Kidney epithelial cell (primary cell): Measurements from ENCODE around the gene MCU. TPM values are rescaled to one million over a fixed set of nuclear protein-coding genes. Genes with fewer than 3 reads are reported as not detected.
A peak's percentile ranks its signal among the peaks of the same experiment; 100 is the strongest.
"Not testable (repeated sequence)": the region's sequence is repeated elsewhere in the genome, so short reads cannot be mapped to it uniquely, and the experiment has no call there.

Experiments used
- DNase-seq: peaks from one replicate; pipeline ENCODE4 v3.0.0-alpha.2; 2010; ENCODE audit warnings: low read depth
- H3K27me3 ChIP-seq: 2 replicates; pipeline ENCODE4 v1.6.0; 2011; ENCODE audit warnings: low read length; ENCODE audit not compliant: control insufficient read depth, insufficient read depth
- H3K36me3 ChIP-seq: 2 replicates; pipeline ENCODE4 v1.5.1; 2011; ENCODE audit warnings: low read length; ENCODE audit not compliant: control insufficient read depth, insufficient read depth
- H3K4me3 ChIP-seq: 2 replicates; pipeline ENCODE4 v1.5.1; 2011; ENCODE audit warnings: low read depth, mild to moderate bottlenecking, control low read depth, low read length
- total RNA-seq: library from RNA; depleted of rRNA; stranded (reverse); fragments of >200 nt; gene quantifications from 2 replicates; pipeline ENCODE4 v1.2.3, GENCODE V29; 2015
- TF ChIP-seq, protein P1 (sequence below): IDR thresholded peaks from 2 replicates; pipeline ENCODE4 v1.5.1; 2011; ENCODE audit warnings: mild to moderate bottlenecking, moderate library complexity, low read length, control low read depth, inconsistent platforms; ENCODE audit not compliant: insufficient read depth, poor library complexity, severe bottlenecking

Gene MCU
- total RNA-seq, 1 donor from 2014 or later, result 15.4 TPM

DNA sequence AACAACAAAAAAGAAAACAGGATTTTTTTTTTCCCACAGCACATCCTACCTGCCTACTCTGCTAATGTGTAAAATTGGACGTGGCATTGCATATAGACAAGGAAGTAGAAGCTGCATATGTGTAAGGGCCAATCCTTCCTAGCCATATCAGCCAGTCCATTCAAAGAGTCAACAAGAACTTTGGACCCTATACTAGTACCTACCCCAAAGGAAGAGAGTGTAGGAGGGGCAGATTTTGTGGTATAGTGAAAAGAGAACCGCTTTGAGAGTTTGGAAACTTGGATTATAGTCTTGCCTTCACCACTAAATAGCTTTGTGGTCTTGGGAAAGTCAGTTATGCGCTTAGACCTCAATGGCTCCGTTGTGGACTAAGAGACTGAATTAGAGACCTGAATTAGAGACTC is 12.1 kb upstream of the MCU start:
- no peaks in the 10 kb centered on the region for H3K27me3 ChIP-seq
- no peak overlapping the region for H3K4me3 ChIP-seq

DNA sequence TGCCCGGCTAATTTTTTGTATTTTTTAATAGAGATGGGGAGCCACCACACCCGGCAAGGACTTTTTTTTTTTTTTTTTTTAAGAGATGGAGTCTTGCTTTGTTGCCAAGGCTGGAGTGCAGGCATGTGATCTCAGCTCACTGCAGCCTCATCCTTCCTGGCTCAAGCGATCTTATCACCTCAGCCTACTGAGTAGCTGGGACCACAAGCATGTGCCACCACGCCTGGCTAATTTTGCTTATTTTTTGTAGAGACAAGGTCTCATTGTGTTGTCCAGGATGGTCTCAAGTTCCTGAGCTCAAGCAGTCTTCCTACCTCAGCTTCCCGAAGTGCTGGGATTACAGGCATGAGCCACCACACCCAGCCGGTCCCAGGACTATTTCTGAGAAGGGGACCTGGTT is 9.3 kb upstream of the MCU start:
- Histone ChIP-seq H3K4me3 (no peak overlapping the region), H3K27me3 (no peaks in the 10 kb centered on the region), H3K36me3 (no peaks in the 10 kb centered on the region)
- no peak for DNase-seq
- TF ChIP-seq, protein P1, sequence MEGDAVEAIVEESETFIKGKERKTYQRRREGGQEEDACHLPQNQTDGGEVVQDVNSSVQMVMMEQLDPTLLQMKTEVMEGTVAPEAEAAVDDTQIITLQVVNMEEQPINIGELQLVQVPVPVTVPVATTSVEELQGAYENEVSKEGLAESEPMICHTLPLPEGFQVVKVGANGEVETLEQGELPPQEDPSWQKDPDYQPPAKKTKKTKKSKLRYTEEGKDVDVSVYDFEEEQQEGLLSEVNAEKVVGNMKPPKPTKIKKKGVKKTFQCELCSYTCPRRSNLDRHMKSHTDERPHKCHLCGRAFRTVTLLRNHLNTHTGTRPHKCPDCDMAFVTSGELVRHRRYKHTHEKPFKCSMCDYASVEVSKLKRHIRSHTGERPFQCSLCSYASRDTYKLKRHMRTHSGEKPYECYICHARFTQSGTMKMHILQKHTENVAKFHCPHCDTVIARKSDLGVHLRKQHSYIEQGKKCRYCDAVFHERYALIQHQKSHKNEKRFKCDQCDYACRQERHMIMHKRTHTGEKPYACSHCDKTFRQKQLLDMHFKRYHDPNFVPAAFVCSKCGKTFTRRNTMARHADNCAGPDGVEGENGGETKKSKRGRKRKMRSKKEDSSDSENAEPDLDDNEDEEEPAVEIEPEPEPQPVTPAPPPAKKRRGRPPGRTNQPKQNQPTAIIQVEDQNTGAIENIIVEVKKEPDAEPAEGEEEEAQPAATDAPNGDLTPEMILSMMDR, result no peak

More for the DNA sequence above, 12.1 kb upstream of the MCU start:
- TF ChIP-seq, protein P1, result no peak
- DNase-seq, result no peak
- H3K36me3 ChIP-seq, result no peaks in the 10 kb centered on the region

DNA sequence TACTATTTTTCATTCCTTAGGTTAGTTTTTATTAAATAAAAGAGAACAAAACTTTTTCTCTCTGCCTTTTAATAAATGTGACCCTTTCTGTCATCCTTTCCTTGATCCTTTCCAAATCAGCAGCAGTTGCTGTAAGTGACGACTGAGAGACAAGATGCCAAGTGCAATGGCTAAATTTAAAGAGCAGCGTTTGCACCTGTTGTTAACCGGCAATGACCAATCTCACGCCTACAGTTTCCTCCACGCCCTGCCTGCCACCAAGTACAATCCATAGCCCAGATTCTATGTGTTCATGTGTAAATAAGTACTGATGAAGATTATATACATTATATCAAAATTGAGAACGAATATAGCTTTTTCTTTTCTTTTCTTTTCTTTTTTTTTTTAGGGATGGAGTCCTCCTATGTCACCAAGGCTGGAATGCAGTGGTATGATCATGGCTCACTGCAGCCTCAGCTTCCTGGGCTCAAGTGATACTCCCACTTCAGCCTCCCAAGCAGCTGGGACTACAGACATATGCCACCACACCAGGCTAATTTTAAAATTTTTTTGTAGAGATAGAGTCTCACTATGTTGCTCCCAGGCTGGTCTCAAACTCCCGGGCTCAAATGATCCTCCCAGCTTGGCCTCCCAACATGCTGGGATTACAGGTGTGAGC is 6.5 kb upstream of the MCU start:
- no peak for DNase-seq
- no peaks in the 10 kb centered on the region for H3K36me3 ChIP-seq
- H3K4me3 ChIP-seq, result no peak overlapping the region
- TF ChIP-seq, protein P1, result no peak
- H3K27me3 ChIP-seq, result no peaks in the 10 kb centered on the region

DNA sequence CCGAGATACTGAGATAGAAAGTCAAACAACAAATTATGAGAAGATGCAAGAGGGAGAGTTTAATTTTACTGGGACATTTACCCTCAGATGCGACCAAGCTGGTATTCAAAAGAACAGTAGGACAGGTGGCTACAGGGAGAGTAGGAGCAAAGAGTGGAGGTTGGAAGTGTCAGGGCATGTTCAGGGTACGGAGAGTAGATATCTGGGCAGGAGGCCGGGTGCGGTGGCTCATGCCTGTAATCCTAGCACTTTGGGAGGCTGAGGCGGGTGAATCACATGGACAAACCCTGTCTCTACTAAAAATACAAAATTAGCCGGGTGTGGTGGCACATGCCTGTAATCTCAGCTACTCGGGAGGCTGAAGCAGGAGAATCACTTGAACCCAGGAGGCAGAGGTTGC is 5.5 kb upstream of the MCU start:
- H3K27me3 ChIP-seq, H3K4me3 ChIP-seq, H3K36me3 ChIP-seq, DNase-seq: not testable (repeated sequence)

DNA sequence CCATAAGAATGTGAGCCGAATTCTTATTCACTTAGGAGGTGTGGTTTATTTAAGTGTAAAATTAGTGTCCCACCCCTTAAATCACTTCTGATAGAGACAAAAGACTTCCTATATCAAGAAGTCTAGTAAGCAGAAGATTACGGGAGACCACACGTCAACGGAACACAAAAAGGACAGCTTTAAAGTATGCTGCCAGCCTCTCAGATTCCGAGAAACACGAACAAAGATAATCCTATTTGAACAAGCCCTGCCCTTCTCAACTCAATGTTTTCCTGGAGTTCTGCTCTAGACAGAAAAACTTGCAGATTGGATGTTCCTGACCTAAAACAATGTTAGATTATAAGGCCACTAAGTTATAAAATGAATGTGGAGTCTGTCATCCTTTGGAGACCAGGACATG is 4.9 kb upstream of the MCU start:
- no peaks in the 10 kb centered on the region for H3K27me3 ChIP-seq
- TF ChIP-seq, protein P1, result no peak
- no peak for DNase-seq
- H3K4me3 ChIP-seq, result no peak overlapping the region
- no peaks in the 10 kb centered on the region for H3K36me3 ChIP-seq

DNA sequence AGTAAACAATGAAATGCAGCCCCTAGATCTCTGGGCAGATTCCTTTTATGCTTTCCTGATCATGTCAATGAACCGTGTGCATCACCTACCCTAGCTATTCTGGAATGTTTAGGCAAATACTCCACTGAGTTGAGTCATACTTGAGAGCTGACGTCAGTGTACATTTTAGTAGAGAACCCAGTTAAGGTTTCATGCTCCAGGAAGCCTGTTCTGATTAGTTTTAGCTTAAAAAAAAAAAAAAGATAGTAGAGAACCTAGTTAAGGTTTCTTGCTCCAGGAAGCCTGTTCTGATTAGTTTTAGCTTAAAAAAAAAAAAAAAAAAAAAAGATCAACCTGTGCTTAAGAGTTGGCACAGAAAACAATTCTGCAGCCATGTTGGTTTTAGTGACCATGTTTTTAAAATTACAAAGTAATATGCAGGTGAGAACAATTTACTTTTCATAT is 3.7 kb upstream of the MCU start:
- H3K4me3 ChIP-seq, result no peak overlapping the region
- H3K27me3 ChIP-seq, result no peaks in the 10 kb centered on the region
- no peaks in the 10 kb centered on the region for H3K36me3 ChIP-seq
- TF ChIP-seq, protein P1, result no peak
- peak; percentile 96 for DNase-seq
